ENCODE data around the gene PSKH1.
"Not testable (repeated sequence)": the region's sequence is repeated elsewhere in the genome, so short reads cannot be mapped to it uniquely, and the experiment has no call there.

PSKH1 gene

DNA sequence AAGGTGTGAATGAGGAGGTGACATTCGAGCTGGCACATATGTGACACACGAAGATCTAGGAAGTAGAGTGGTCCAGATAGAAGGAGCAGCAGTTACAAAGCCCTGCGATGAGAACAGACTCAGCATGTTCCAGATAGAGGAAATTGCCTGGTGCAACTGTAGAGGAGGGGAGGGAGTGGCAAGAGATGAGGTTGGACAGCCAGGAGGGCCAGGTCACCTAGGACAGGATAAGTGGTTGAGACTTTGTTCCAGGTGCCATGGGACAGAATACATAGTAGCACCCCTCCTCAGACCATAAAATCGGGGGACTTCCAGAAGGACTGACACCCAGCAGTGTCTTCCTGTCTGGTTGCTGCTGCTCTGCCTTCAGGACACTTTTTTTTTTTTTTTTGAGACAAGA is 34.6 kb upstream of the PSKH1 start:
- TF ChIP-seq CTCF (IDR thresholded peaks at IDR 0.05; ENCODE audit: borderline replicate concordance, insufficient read depth, low read depth, low read length): no peak
- no peak overlapping the region for H3K4me3 ChIP-seq (ENCODE audit: low read depth, low read length)

- TF ChIP-seq CTCF (IDR thresholded peaks at IDR 0.05; ENCODE audit: borderline replicate concordance, insufficient read depth, low read depth, low read length): no peak
- H3K4me3 ChIP-seq (ENCODE audit: low read depth, low read length): no peak overlapping the region
These were observed 32.3 kb upstream of the PSKH1 start for GRCh38 chr16:67860589-67861398.

GRCh38 chr16:67861877-67862276 is 31.2 kb upstream of the PSKH1 start:
- TF ChIP-seq CTCF (IDR thresholded peaks at IDR 0.05; ENCODE audit: borderline replicate concordance, insufficient read depth, low read depth, low read length): no peak

DNA sequence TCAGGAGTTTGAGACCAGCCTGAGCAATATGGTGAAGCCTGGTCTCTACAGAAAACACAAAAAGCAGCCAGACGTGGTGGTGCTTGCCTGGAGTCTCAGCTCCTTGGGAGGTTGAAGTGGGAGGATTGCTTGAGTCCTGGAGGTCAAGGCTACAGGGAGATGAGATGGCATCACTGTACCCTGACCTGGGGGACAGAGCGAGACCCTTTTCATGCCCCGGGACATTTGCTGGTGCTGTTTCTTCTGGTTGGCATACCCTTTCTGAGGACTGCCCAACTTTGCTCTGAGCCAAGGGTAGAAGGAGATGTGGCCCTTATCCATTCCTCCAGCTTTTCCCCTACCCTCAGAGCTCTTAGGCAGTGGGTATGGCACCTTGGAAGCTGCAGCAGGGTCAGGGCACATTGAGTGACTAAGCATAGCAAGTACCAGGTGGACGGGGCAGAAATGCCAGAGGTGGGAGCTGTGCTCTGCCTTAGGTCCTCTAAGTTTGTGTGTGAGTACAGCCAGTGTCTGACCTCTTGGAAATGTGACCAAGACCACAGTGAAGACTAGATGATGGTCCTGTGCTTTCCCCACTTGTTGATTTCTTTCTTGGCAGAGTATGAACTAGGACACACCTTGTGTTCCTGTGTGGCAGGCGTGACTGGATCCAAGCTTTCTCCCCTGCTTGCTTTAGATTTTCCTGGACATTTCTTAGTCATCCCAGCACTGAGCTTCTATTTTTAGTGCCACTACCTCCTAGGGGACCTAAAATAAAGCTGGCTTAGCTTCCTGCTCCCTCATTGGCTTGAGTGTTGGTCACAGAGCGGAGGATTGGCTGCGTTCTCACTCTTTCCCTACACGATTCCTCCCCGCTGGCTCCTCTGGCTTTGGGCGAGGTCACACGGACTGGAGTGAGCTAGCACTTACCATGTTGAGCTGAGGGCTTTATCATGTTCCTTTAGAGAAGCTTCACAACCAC is 30.2 kb upstream of the PSKH1 start:
- TF ChIP-seq CTCF (IDR thresholded peaks at IDR 0.05; ENCODE audit: borderline replicate concordance, insufficient read depth, low read depth, low read length): no peak
- H3K4me3 ChIP-seq (ENCODE audit: low read depth, low read length): no peak overlapping the region

More at GRCh38 chr16:67861877-67862276, 31.2 kb upstream of the PSKH1 start:
- no peak overlapping the region for H3K4me3 ChIP-seq (ENCODE audit: low read depth, low read length)

GRCh38 chr16:67864044-67864443 is 29.0 kb upstream of the PSKH1 start:
- H3K4me3 ChIP-seq (ENCODE audit: low read depth, low read length): not testable (repeated sequence)

- TF ChIP-seq CTCF (IDR thresholded peaks at IDR 0.05; ENCODE audit: borderline replicate concordance, insufficient read depth, low read depth, low read length): no peak
- no peak overlapping the region for H3K4me3 ChIP-seq (ENCODE audit: low read depth, low read length)
These were observed 28.5 kb upstream of the PSKH1 start for GRCh38 chr16:67864594-67864993.

GRCh38 chr16:67865318-67865717 is 27.7 kb upstream of the PSKH1 start:
- H3K4me3 ChIP-seq (ENCODE audit: low read depth, low read length): no peak overlapping the region
- TF ChIP-seq CTCF (IDR thresholded peaks at IDR 0.05; ENCODE audit: borderline replicate concordance, insufficient read depth, low read depth, low read length): peak; percentile 54; the same call in 1 of the 2 replicates
